GM12801 (cell line): ENCODE data around the gene WHAMM.

Experiments used
- TF ChIP-seq, protein P1 (sequence below): IDR thresholded peaks from one replicate; pipeline ENCODE4 v1.5.1; 2011; ENCODE audit warnings: control low read depth; ENCODE audit not compliant: insufficient read length; ENCODE audit errors: extremely low read depth

WHAMM gene

DNA sequence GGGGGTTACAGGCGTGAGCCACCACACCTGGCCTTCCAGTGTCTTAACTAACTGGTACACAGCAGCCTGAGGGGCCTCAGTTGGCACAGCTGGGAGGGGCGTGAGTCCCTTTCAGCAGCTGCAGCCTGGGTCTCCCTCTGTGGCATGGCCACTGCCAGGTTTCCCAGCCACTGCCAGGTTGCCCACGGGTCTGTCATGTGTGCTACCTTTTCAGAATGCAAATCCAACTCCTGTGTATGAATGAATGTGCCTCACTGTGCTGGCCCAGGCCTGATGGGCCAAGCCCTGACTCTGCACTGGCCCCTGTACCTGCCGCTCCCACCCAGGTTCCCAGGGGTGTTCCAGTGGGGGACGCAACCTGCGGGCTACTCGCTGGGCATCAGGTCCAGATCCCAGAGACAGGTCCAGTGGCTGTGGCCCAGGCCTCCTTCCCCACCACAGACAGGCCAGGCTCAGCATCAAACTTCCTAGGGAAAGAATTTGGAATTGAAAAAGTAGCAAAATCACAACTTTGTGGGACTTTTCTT is 26.0 kb downstream of the WHAMM start:
- TF ChIP-seq, protein P1, sequence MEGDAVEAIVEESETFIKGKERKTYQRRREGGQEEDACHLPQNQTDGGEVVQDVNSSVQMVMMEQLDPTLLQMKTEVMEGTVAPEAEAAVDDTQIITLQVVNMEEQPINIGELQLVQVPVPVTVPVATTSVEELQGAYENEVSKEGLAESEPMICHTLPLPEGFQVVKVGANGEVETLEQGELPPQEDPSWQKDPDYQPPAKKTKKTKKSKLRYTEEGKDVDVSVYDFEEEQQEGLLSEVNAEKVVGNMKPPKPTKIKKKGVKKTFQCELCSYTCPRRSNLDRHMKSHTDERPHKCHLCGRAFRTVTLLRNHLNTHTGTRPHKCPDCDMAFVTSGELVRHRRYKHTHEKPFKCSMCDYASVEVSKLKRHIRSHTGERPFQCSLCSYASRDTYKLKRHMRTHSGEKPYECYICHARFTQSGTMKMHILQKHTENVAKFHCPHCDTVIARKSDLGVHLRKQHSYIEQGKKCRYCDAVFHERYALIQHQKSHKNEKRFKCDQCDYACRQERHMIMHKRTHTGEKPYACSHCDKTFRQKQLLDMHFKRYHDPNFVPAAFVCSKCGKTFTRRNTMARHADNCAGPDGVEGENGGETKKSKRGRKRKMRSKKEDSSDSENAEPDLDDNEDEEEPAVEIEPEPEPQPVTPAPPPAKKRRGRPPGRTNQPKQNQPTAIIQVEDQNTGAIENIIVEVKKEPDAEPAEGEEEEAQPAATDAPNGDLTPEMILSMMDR = no peak

DNA sequence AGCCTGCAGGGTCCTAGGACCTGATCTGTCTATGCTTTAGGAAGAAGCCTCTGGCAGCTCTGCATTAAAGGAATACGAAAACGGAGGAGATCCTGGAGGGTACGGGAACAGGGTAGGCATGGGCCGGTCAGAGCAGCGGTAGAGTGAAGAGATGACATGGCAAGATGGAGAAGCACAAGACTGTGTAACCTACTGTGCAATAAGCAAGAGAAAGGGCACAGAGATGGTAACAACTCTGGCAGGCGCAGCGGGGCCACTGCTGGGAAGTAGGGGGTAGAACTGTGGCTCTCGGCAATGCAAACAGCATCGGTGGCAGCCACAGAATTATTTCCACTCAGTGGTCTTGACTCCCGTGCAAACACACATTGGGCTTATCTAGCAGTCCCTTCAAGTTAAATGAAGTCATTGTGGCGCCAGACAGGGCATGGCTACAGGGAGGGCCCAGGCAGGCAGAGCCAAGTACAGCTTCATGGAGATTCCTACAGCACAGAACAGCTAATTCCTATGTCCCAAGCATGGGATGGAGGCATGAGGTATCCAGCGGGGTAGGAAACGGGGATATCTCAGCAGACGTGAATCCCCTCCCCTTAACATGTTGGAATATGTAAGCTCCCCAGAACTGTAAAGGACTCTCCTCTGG is 28.8 kb downstream of the WHAMM start:
- TF ChIP-seq, protein P1 = no peak

DNA sequence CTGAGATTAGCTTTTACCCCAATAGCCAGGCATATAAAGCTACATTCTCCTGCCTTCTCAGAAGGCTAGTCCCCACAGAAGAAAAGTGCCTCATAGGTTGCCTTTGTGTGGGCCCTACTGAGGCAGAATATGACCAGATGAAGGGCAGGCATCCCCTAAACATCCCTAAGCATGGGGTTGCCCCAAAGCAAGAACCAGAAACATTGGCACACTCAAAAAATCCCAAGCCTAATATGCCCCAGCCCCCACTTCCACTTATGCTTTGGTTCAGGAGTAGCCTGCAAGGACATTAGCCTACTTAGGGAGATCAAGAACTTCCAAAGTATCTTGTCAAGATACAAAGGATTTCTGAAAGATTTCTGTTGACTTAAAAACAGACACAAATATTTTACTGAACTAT is 29.7 kb downstream of the WHAMM start:
- TF ChIP-seq, protein P1 = no peak

DNA sequence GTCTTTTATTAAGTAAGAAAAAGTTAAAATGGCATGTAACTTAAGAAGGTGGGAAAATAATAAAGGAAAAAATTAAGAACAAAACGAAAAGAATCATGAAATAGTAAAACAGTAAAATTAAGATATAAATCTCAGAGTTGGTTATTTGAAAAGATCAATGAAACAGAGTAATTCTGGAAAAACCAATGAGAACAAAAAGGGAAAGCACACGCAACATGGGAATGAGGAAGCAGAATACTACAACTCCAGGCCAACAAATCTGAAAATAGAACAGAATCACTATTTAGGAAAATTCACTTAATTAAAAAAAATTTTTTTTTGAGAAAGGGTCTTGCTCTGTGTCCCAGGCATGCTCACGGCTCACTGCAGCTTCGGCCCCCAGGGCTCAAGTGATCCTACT is 30.7 kb downstream of the WHAMM start:
- TF ChIP-seq, protein P1 = no peak

DNA sequence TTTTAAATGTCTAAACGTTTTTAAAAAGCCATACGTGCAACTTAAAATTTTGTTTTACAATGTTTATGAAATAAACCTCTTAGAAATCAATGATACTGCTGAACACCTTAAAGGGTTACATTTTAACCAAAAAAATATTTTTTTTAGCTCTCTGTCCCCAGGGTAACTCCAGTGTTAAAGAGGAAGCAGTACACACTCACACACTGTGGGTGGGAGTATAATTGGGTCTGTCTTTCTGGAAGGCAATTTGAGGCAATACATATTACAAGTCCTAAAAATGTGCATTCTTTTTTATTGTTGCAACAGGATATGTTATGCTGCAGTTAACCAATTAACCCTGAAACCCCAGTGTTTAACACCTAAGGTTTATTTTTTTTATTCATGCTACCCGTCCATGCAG is 34.1 kb downstream of the WHAMM start:
- TF ChIP-seq, protein P1 = no peak

DNA sequence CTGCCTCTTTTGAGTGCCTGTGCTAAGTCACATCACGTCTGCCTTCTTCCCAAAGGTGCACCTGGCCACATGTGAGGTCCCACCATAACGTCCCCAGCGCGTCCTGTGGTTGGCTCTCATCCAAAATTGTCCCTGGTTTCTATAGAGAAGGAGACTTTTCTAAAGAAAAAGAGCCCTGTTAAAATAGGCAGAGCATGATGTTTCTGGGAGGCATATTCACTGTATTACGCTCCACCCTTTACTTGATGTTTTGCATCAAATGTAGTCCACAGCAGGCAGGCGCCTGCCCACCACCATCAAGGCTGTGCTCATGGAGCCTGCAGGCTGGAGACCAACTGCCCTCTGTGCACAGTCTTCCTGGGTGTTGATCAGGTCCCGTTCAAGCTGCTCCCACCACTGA is 36.3 kb downstream of the WHAMM start:
- TF ChIP-seq, protein P1 = no peak

DNA sequence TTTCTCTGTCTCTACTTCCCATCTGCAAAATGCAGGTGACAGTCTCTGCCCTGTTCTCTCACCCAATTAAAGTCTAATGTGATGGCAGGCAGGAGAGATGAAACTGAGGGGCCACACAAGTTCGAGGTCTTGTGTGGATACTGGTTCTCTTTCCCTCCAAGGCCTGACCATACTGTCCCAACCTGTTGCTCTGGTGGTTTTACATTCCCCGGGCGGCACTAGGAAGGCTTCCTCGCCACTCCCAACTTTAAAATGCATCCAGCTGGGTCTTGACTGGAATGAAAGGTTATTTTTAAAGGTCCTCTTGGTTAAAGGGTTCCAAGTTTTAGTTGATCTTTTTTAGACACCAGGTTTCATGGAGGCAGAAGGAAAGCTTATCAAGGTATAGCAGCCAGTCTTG is 37.2 kb downstream of the WHAMM start:
- TF ChIP-seq, protein P1 = no peak
